CD14-positive monocyte (primary cell): ENCODE results near the gene LRRC75B. TPM values are rescaled to one million over a fixed set of nuclear protein-coding genes. Genes with fewer than 3 reads are reported as not detected.

Source experiments
- DNase-seq, 3 donors: peaks; one replicate each; pipeline ENCODE4 v3.0.0-alpha.2; 2011 to 2022
- H2AFZ ChIP-seq: 2 replicates; pipeline ENCODE4 v1.6.0; 2012; ENCODE audit warnings: mild to moderate bottlenecking, low read depth, low read length, inconsistent platforms; ENCODE audit not compliant: insufficient read depth, poor library complexity, severe bottlenecking
- H3K27ac ChIP-seq, 2 donors: 1 replicate in 1 of 2; 2 replicates in 1 of 2; pipeline ENCODE4 v1.5.1; 2012 to 2013; ENCODE audit warnings: low read length in 2 of 2, control low read depth in 1 of 2, inconsistent platforms in 1 of 2, low read depth in 1 of 2, mild to moderate bottlenecking in 1 of 2
- H3K27me3 ChIP-seq, 2 donors: one replicate each; pipeline versions ENCODE4 v1.6.0 to v1.6.1; 2011 to 2013; ENCODE audit warnings: low read length in 2 of 2; ENCODE audit not compliant: control insufficient read depth in 2 of 2, insufficient read depth in 2 of 2
- H3K36me3 ChIP-seq, 2 donors: replicated peaks in 1 of 2; 1 replicate in 1 of 2; 2 replicates in 1 of 2; pipeline versions ENCODE4 v1.5.1 to v1.6.1; 2012 to 2013; ENCODE audit warnings: low read length in 2 of 2, control low read depth in 1 of 2, inconsistent platforms in 1 of 2, mild to moderate bottlenecking in 1 of 2; ENCODE audit not compliant: insufficient read depth in 2 of 2, control insufficient read depth in 1 of 2
- H3K4me1 ChIP-seq, 2 donors: 1 replicate in 1 of 2; 2 replicates in 1 of 2; pipeline versions ENCODE4 v1.5.1 to v1.6.1; 2012 to 2013; ENCODE audit warnings: low read length in 2 of 2, control low read depth in 1 of 2, inconsistent platforms in 1 of 2, mild to moderate bottlenecking in 1 of 2, moderate library complexity in 1 of 2; ENCODE audit not compliant: insufficient read depth in 2 of 2, control insufficient read depth in 1 of 2
- H3K4me2 ChIP-seq: replicated peaks from 2 replicates; pipeline ENCODE3; 2012; ENCODE audit warnings: low read length, moderate library complexity, mild to moderate bottlenecking; ENCODE audit not compliant: poor library complexity, severe bottlenecking; ENCODE audit errors: extremely low read depth
- H3K4me3 ChIP-seq, 3 experiments: fragments of 200-600 bp in 1 of 3; sonication (generic) in 1 of 3; replicated peaks in 1 of 3; 1 replicate in 2 of 3; 2 replicates in 1 of 3; pipeline ENCODE4 v1.5.1; 2011 to 2013; ENCODE audit warnings: low read length in 3 of 3, mild to moderate bottlenecking in 3 of 3, control low read depth in 2 of 3, low read depth in 2 of 3, inconsistent platforms in 1 of 3, moderate library complexity in 1 of 3
- H3K79me2 ChIP-seq: 2 replicates; pipeline ENCODE4 v1.6.0; 2012; ENCODE audit warnings: mild to moderate bottlenecking, control low read depth, inconsistent platforms, low read length, moderate library complexity; ENCODE audit not compliant: insufficient read depth
- H3K9ac ChIP-seq: 2 replicates; pipeline ENCODE4 v1.6.0; 2017; ENCODE audit warnings: low read length, mild to moderate bottlenecking; ENCODE audit not compliant: insufficient read depth, poor library complexity, severe bottlenecking
- H3K9me3 ChIP-seq, 2 donors: replicated peaks in 1 of 2; 1 replicate in 1 of 2; 2 replicates in 1 of 2; pipeline versions ENCODE4 v1.5.1 to v1.6.1; 2012 to 2013; ENCODE audit warnings: low read length in 2 of 2, control low read depth in 1 of 2; ENCODE audit not compliant: control insufficient read depth in 1 of 2, insufficient read depth in 1 of 2
- H4K20me1 ChIP-seq: 2 replicates; pipeline ENCODE4 v1.6.0; 2012; ENCODE audit warnings: mild to moderate bottlenecking, low read length, control low read depth, moderate library complexity; ENCODE audit not compliant: insufficient read depth
- H3K27ac Mint-ChIP-seq, 7 donors: one replicate each; pipeline ENCODE4 v1.8.0; 2020; ENCODE audit warnings: mild to moderate bottlenecking in 7 of 7, mixed read lengths in 7 of 7, moderate library complexity in 6 of 7, inconsistent platforms in 2 of 7
- H3K27me3 Mint-ChIP-seq, 3 donors: one replicate each; pipeline ENCODE4 v1.8.0; 2021 to 2022; ENCODE audit warnings: low read depth in 3 of 3, mild to moderate bottlenecking in 3 of 3, mixed read lengths in 3 of 3, moderate library complexity in 3 of 3, inconsistent platforms in 1 of 3
- H3K36me3 Mint-ChIP-seq, 2 donors: one replicate each; pipeline ENCODE4 v1.8.0; 2020; ENCODE audit warnings: mixed read lengths in 2 of 2, inconsistent platforms in 1 of 2, mild to moderate bottlenecking in 1 of 2
- H3K4me1 Mint-ChIP-seq: one replicate; pipeline ENCODE4 v1.8.0; 2020; ENCODE audit warnings: mild to moderate bottlenecking, mixed read lengths
- H3K4me3 Mint-ChIP-seq, 2 donors: one replicate each; pipeline ENCODE4 v1.8.0; 2020; ENCODE audit warnings: mild to moderate bottlenecking in 2 of 2, mixed read lengths in 2 of 2, moderate library complexity in 1 of 2
- H3K9me3 Mint-ChIP-seq, 7 donors: one replicate each; pipeline ENCODE4 v1.8.0; 2020 to 2022; ENCODE audit warnings: mixed read lengths in 7 of 7, mild to moderate bottlenecking in 6 of 7, moderate library complexity in 6 of 7, inconsistent platforms in 2 of 7
- CTCF ChIP-seq: fragments of 200-600 bp; IDR thresholded peaks from one replicate; pipeline ENCODE4 v1.8.0; 2022; ENCODE audit warnings: antibody characterized with exemption, mild to moderate bottlenecking
- WGBS: methylation state at CpG from one replicate; pipeline ENCODE4 v1.1.5; 2013; ENCODE audit warnings: missing lambda C conversion rate; ENCODE audit not compliant: insufficient coverage; 5-methylcytosine and 5-hydroxymethylcytosine counted together
- intact Hi-C, 2 donors: fragments of 100-400 bp; cut with micrococcal nuclease; formaldehyde crosslinking; loops; one replicate each; pipeline versions ENCODE4 v1.15.0 to v1.15.1; 2023
- polyA plus RNA-seq, 3 donors: library from polyadenylated mRNA; depleted of rRNA in 1 of 3; unstranded in 2 of 3; stranded (reverse) in 1 of 3; fragments of 300-500 nt in 2 of 3; fragments of >200 nt in 1 of 3; fragmentation: Illumina TruSeq in 2 of 3; gene quantifications; 1 replicate in 2 of 3; 2 replicates in 1 of 3; pipeline ENCODE4 v1.2.3, GENCODE V29; 2012 to 2021

Gene LRRC75B
- polyA plus RNA-seq, 3 donors: 0.20 to 5.2 (median 0.53) TPM

- WGBS: 98% methylated on average over 17 of the region's 21 CpGs
- peaks cover 9% of the 10 kb centered on the region for H3K4me1 Mint-ChIP-seq
- no peaks in the 10 kb centered on the region for H3K36me3 Mint-ChIP-seq
- no peak overlapping the region for H3K4me2 ChIP-seq
- no peak overlapping the region for H3K4me3 Mint-ChIP-seq
- H3K27me3 ChIP-seq: no peaks in the 10 kb centered on the region
- intact Hi-C loops: no loop called here
- no peaks in the 10 kb centered on the region for H3K79me2 ChIP-seq
- DNase-seq: no peak
- H3K9ac ChIP-seq: no peak overlapping the region
- H3K4me1 ChIP-seq: peaks cover 8 to 15% of the 10 kb centered on the region in 2 donors
- no peak overlapping the region for H2AFZ ChIP-seq
- H3K27ac ChIP-seq: no peak overlapping the region
- TF ChIP-seq CTCF: no peak
- H3K27me3 Mint-ChIP-seq: peaks cover 0 to 9% (median 2%) of the 10 kb centered on the region in 3 donors
- H3K36me3 ChIP-seq: no peaks in the 10 kb centered on the region
- no peaks in the 10 kb centered on the region for H3K9me3 ChIP-seq
- no peak overlapping the region for H3K27ac Mint-ChIP-seq
- no peaks in the 10 kb centered on the region for H4K20me1 ChIP-seq
- H3K9me3 Mint-ChIP-seq: no peaks in the 10 kb centered on the region
- H3K4me3 ChIP-seq: no peak overlapping the region
Measured at GRCh38 chr22:24588757-24589481, 4.0 kb downstream of the LRRC75B start.

GRCh38 chr22:24588381-24588756 lies 4.5 kb downstream of the LRRC75B start:
- Histone ChIP-seq H4K20me1 (no peaks in the 10 kb centered on the region), H3K4me2 (no peak overlapping the region), H3K4me1 (peaks cover 7 to 13% of the 10 kb centered on the region in 2 donors), H3K9ac (no peak overlapping the region), H3K27me3 (no peaks in the 10 kb centered on the region), H3K36me3 (no peaks in the 10 kb centered on the region), H3K79me2 (no peaks in the 10 kb centered on the region), H2AFZ (no peak overlapping the region), H3K27ac (no peak overlapping the region), H3K9me3 (no peaks in the 10 kb centered on the region), H3K4me3 (no peak overlapping the region)
- no peak overlapping the region for H3K27ac Mint-ChIP-seq
- 93% methylated on average over 9 of the region's 13 CpGs for WGBS
- H3K27me3 Mint-ChIP-seq: peaks cover 0 to 6% (median 2%) of the 10 kb centered on the region in 3 donors
- H3K9me3 Mint-ChIP-seq: no peaks in the 10 kb centered on the region
- no peak for TF ChIP-seq CTCF
- no peaks in the 10 kb centered on the region for H3K36me3 Mint-ChIP-seq
- H3K4me3 Mint-ChIP-seq: no peak overlapping the region
- intact Hi-C loops: no loop called here
- DNase-seq: no peak
- peaks cover 9% of the 10 kb centered on the region for H3K4me1 Mint-ChIP-seq
